ENCODE data around the gene AP4M1. TPM values are rescaled to one million over a fixed set of nuclear protein-coding genes. Genes with fewer than 3 reads are reported as not detected.

Gene AP4M1
- total and polyA plus RNA-seq, 4 donors: 3.3 to 5.5 (median 4.8) TPM

DNA sequence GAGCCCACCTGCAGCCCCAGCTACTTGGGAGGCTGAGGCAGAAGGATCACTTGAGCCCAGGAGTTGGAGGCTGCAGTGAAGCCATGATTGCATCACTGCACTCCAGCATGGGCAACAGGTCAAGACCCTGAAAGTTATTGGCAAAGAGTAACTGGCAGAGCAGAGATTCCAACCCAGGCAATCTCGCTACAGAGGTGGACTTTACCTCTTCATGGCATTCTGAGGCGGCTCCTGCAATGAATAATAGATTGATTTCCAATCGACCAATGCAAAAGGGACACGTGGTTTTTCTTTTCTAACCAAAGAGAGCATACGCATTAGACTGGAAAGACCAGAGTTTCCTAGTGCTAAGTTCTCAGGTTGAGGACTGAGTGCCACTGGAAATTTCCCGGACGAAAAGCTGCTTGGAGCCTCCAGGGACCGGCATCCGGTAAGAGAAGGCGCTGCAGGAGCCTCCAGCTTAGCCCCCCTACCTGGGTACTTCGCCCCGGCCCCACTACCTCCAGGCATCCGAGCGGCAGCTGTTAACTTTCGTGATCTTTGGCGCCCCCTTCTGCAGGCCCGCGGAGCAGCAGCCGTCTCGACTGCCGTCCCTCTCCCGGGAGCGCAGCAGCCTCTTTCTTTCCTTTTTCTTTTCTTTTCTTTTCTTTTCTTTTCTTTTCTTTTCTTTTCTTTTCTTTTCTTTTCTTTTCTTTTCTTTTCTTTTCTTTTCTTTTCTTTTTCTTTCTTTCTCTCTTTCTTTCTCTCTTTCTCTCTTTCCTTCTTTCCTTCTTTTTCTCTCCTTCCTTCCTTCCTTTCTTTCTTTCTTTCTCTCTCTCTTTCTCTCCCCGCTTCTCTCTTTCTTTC lies 29.4 kb downstream of the AP4M1 start:
- DNase-seq (ENCODE audit: low spot score): peak; percentile 91
- no peaks in the 10 kb centered on the region for H3K36me3 ChIP-seq (ENCODE audit: control insufficient read depth in 4 of 4, insufficient read depth in 3 of 4, low read depth in 1 of 4, low read length in 3 of 4)
- H3K4me1 ChIP-seq (ENCODE audit: control insufficient read depth in 4 of 4, insufficient read depth in 4 of 4, low read length in 3 of 4): peaks cover 9 to 34% (median 18%) of the 10 kb centered on the region in 4 donors
- WGBS: 7% methylated on average over 24 of the region's 24 CpGs
- H3K4me3 ChIP-seq (ENCODE audit: low read depth in 1 of 3, low read length in 3 of 3): peak overlapping the region; percentile 23 to 53 (median 53)
- H3K27me3 ChIP-seq (ENCODE audit: control insufficient read depth in 4 of 4, insufficient read depth in 4 of 4, low read length in 3 of 4): no peaks in the 10 kb centered on the region
- H3K9ac ChIP-seq (ENCODE audit: low read depth in 1 of 2, low read length in 2 of 2): peak overlapping the region in 1 of 2 donors; percentile 72
- TF ChIP-seq, protein P1, sequence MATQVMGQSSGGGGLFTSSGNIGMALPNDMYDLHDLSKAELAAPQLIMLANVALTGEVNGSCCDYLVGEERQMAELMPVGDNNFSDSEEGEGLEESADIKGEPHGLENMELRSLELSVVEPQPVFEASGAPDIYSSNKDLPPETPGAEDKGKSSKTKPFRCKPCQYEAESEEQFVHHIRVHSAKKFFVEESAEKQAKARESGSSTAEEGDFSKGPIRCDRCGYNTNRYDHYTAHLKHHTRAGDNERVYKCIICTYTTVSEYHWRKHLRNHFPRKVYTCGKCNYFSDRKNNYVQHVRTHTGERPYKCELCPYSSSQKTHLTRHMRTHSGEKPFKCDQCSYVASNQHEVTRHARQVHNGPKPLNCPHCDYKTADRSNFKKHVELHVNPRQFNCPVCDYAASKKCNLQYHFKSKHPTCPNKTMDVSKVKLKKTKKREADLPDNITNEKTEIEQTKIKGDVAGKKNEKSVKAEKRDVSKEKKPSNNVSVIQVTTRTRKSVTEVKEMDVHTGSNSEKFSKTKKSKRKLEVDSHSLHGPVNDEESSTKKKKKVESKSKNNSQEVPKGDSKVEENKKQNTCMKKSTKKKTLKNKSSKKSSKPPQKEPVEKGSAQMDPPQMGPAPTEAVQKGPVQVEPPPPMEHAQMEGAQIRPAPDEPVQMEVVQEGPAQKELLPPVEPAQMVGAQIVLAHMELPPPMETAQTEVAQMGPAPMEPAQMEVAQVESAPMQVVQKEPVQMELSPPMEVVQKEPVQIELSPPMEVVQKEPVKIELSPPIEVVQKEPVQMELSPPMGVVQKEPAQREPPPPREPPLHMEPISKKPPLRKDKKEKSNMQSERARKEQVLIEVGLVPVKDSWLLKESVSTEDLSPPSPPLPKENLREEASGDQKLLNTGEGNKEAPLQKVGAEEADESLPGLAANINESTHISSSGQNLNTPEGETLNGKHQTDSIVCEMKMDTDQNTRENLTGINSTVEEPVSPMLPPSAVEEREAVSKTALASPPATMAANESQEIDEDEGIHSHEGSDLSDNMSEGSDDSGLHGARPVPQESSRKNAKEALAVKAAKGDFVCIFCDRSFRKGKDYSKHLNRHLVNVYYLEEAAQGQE (IDR thresholded peaks at IDR 0.05): peak; percentile 51
- TF ChIP-seq HNF4A (conservative IDR thresholded peaks at IDR 0.05) (peak; percentile 88 to 95), YY1 (IDR thresholded peaks at IDR 0.05) (peak; percentile 72), SP1 (IDR thresholded peaks at IDR 0.05) (peak; percentile 97), RXRA (IDR thresholded peaks at IDR 0.05) (peak; percentile 77 to 84), RAD21 (IDR thresholded peaks at IDR 0.05) (peak; percentile 76 to 81), HNF4G (IDR thresholded peaks at IDR 0.05) (peak; percentile 88), JUND (IDR thresholded peaks at IDR 0.05) (peak; percentile 63 to 73), GABPA (IDR thresholded peaks at IDR 0.05 in 1 of 2, conservative IDR thresholded peaks at IDR 0.05 in 1 of 2) (peak in 1 of 2 donors; percentile 54), FOXA1 (IDR thresholded peaks at IDR 0.05) (peak; percentile 40), TAF1 (conservative IDR thresholded peaks at IDR 0.05) (peak; percentile 35), FOXA2 (IDR thresholded peaks at IDR 0.05) (no peak), EGR1 (IDR thresholded peaks at IDR 0.05; ENCODE audit: low read depth in 2 of 2) (no peak), NR2F2 (IDR thresholded peaks at IDR 0.05) (peak; percentile 95)
- TF ChIP-seq, protein P2, sequence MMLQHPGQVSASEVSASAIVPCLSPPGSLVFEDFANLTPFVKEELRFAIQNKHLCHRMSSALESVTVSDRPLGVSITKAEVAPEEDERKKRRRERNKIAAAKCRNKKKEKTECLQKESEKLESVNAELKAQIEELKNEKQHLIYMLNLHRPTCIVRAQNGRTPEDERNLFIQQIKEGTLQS (IDR thresholded peaks at IDR 0.05): peak; percentile 98
- TF ChIP-seq, protein P3, sequence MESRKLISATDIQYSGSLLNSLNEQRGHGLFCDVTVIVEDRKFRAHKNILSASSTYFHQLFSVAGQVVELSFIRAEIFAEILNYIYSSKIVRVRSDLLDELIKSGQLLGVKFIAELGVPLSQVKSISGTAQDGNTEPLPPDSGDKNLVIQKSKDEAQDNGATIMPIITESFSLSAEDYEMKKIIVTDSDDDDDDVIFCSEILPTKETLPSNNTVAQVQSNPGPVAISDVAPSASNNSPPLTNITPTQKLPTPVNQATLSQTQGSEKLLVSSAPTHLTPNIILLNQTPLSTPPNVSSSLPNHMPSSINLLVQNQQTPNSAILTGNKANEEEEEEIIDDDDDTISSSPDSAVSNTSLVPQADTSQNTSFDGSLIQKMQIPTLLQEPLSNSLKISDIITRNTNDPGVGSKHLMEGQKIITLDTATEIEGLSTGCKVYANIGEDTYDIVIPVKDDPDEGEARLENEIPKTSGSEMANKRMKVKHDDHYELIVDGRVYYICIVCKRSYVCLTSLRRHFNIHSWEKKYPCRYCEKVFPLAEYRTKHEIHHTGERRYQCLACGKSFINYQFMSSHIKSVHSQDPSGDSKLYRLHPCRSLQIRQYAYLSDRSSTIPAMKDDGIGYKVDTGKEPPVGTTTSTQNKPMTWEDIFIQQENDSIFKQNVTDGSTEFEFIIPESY (IDR thresholded peaks at IDR 0.05): peak; percentile 49
- TF ChIP-seq, protein P4, sequence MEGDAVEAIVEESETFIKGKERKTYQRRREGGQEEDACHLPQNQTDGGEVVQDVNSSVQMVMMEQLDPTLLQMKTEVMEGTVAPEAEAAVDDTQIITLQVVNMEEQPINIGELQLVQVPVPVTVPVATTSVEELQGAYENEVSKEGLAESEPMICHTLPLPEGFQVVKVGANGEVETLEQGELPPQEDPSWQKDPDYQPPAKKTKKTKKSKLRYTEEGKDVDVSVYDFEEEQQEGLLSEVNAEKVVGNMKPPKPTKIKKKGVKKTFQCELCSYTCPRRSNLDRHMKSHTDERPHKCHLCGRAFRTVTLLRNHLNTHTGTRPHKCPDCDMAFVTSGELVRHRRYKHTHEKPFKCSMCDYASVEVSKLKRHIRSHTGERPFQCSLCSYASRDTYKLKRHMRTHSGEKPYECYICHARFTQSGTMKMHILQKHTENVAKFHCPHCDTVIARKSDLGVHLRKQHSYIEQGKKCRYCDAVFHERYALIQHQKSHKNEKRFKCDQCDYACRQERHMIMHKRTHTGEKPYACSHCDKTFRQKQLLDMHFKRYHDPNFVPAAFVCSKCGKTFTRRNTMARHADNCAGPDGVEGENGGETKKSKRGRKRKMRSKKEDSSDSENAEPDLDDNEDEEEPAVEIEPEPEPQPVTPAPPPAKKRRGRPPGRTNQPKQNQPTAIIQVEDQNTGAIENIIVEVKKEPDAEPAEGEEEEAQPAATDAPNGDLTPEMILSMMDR (IDR thresholded peaks at IDR 0.05; ENCODE audit: low read depth, low read length, missing input control): peak; percentile 76
- TF ChIP-seq, protein P5, sequence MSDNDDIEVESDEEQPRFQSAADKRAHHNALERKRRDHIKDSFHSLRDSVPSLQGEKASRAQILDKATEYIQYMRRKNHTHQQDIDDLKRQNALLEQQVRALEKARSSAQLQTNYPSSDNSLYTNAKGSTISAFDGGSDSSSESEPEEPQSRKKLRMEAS (IDR thresholded peaks at IDR 0.05): peak; percentile 77
- H3K9me3 ChIP-seq (ENCODE audit: control insufficient read depth in 4 of 4, low read length in 3 of 4): no peaks in the 10 kb centered on the region
- peak overlapping the region; percentile 29 to 36 for H3K27ac ChIP-seq (ENCODE audit: low read depth in 1 of 2, low read length in 2 of 2)
